GM19025 (cell line): Measurements from ENCODE around the gene CD200.
A peak's percentile ranks its signal among the peaks of the same experiment; 100 is the strongest.
"Not testable (repeated sequence)": the region's sequence is repeated elsewhere in the genome, so short reads cannot be mapped to it uniquely, and the experiment has no call there.

Experiments used
- ATAC-seq: cut with Tn5 transposase; IDR thresholded peaks from one replicate; pipeline ENCODE4 v1.9.1; 2021; ENCODE audit warnings: mild to moderate bottlenecking, low read depth, moderate library complexity; ENCODE audit not compliant: unreplicated experiment

The CD200 gene

DNA sequence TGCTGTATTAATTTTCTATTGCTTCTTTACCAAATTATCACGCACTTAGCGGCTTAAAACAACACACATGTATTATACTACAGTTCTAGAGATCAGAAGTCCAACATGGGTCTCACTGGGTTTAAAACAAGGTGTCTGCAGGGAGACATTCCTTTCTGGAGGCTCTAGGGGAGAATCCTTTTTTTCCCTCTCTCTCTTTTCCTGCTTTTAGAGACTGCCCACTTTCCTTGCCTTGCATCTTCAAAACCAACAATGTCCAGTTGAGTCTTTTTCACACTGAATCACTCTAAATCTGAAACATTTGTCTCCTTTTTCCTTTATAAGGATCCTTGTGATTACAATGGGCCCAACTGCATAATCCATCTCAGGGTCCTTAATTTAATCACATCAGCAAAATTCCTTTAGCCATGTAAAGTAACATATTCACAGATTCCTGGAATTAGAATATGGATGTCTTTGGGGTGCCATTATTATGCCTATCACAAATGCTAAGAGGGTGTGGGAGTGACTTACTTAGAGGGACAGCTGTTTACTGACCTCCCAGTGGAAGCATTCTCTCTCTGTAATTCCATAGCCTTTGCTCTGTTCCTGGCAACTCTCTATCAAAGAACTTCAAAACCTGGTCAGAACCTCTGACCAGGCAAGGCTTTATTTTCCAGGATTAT is 21.8 kb downstream of the CD200 start:
- ATAC-seq: no peak

GRCh38 chr3:112355307-112355687 is 22.3 kb downstream of the CD200 start:
- ATAC-seq: no peak

GRCh38 chr3:112357930-112358780 is 25.2 kb downstream of the CD200 start:
- peak; percentile 55 for ATAC-seq

DNA sequence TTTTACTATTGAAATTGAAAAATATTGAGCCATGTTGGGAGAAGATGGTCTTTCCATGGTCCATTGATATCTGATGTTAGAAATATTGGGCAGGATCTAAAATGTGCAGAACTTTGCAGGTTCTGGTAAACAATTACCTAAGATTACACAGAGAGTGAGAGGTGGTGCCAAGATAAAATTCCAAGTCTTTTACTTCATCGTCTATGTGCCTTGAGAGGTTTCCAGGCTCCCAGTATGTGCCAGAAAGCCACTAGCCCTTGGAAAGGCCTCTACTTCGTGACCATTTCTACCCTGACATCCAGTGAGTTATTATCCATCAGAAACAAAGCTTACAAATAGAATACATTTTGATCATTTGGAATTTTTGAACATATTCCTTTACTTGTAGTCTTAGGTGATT is 27.6 kb downstream of the CD200 start:
- ATAC-seq: no peak

DNA sequence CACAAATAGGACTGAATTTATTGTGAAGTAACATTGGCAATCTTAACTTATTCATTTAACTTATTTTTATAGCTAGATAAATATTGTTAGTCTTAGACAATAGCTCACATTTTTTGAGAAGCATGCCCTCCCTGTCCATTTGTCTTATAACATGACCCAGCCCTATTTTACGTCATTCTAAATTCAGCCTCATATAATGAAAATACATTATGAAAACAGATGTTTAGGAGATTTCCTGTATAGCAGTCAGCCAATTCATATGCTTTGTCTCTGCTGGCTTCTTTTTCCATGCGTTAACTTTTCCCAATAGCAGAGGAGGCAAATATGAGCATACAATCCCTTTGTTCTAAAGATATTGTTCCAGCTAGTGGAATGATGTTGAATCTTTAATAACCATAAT is 29.3 kb downstream of the CD200 start:
- ATAC-seq: no peak

DNA sequence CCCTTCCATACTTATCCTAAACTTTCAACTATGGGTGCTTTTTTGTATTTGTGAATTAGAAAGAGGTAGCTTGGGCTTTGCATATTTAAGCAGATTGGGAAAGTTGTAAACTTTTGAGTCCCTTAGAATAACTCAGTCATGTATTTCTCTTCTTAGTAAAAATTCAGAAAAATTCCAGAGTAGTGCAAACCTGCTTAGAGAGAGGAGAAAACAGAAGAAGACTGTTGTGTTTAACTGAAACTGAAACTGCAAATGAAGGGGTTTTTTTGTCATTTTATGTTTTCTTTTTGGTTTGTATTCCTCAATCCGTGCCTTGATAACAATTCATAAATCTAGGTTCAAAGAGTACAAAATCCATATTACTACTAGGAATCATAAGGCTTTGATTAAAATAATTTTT is 31.3 kb downstream of the CD200 start:
- peak; percentile 44 for ATAC-seq

DNA sequence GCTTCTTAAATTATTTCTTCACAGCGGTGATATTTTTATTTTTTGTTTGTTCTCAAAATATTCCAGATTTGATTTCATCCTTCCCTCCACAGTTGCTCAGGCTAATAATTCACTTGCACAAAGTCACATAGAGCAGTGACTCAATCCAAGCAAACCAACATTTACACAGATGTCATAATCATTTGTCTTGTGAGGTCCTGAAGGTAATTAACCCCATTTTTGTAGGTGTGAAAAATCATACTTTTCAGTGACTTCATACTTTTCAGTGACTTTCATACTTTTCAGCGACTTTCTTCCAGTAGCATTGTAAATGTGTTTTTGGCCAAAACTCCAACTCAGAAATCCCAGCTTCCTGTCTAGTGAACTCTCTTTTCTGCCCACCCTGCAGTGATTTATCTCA is 32.1 kb downstream of the CD200 start:
- ATAC-seq: peak; percentile 50

GRCh38 chr3:112365636-112366035 is 32.7 kb downstream of the CD200 start:
- ATAC-seq: no peak

- ATAC-seq: no peak
Measured at GRCh38 chr3:112366522-112366921, 33.6 kb downstream of the CD200 start.

DNA sequence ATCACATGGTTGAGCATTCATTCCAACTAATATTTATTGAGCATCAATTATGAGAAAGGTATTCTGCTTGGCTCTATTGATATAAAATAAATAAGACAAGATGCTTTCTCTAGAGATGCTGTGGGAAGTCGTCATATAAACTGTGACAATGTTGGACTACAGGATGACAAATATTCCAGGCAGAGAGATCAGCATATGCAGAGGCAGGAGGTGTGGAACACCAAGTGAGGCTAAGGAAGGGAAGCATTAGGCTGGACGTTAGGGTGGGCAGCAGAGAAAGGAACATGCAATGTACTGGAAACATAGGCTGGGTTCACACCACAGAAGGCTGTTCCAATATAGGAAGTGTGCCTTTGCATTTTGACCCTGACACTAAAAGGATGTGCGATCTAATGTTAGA is 38.6 kb downstream of the CD200 start:
- ATAC-seq: no peak

GRCh38 chr3:112372396-112372795 is 39.4 kb downstream of the CD200 start:
- ATAC-seq: no peak

GRCh38 chr3:112373476-112373875 is 40.5 kb downstream of the CD200 start:
- ATAC-seq: no peak

DNA sequence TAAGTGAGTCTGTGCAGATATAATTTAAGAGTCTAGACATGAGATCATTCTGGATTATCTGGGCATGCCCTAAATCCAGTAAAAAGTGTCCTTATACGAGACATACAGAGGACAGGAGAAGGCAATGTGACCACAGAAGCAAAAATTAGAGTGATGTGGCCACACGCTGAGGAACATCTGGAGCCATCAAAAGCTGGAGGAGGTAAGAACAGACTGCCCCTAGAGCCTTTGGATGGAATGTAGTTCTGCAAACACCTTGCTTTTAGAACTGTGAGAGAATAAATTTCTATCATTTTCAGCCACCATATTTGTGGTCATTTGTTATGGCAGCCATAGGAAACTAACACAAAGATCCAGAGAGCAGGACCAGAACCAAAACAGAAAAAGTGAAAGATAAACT is 41.0 kb downstream of the CD200 start:
- no peak for ATAC-seq

GRCh38 chr3:112374333-112374734 is 41.4 kb downstream of the CD200 start:
- ATAC-seq: no peak

- no peak for ATAC-seq
Measured at GRCh38 chr3:112375117-112375516, 42.2 kb downstream of the CD200 start.

DNA sequence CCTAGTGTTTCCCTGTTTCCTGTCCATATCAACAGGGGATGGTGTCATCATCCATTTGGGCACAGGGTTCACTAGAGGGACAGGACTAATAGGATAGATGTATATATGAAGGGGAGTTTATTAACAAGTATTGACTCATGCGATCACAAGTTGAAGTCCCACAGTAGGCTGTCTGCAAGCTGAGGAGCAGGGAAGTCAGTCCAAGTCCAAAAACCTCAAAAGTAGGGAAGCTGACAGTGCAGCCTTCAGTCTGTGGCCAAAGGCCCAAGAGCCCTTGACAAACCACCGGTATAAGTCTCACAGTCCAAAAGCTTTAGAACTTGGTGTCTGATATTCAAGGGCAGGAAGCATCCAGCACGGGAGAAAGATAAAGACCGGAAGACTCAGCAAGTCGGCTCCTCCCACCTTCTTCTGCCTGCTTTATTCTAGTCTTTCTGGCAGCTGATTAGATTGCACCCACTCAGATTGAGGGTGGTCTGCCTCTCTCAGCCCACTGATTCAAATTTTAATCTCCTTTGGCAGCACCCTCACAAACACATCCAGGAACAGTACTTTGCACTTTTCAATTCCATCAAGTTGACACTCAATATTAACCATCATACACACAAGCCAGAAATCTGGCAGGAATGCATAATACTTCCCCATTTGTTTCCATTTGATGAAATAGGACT is 43.4 kb downstream of the CD200 start:
- ATAC-seq: no peak

DNA sequence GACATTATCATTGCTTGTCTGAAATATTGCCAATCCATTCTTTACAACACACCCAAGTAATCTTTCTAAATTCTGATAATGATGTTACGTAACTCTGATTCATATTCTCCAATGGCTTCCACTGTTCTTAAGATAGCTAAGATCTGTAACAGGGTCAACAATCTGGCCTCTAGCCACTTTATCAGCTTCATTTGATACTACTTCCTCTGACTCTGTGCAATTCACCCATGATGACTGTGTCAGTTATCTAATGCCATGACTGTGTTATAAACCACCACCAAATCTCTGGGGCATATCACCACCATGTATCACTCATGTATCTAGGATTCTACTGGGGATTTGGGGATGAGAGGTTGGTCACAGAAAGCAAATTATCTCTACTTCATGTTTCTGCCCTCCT is 44.0 kb downstream of the CD200 start:
- ATAC-seq: no peak

DNA sequence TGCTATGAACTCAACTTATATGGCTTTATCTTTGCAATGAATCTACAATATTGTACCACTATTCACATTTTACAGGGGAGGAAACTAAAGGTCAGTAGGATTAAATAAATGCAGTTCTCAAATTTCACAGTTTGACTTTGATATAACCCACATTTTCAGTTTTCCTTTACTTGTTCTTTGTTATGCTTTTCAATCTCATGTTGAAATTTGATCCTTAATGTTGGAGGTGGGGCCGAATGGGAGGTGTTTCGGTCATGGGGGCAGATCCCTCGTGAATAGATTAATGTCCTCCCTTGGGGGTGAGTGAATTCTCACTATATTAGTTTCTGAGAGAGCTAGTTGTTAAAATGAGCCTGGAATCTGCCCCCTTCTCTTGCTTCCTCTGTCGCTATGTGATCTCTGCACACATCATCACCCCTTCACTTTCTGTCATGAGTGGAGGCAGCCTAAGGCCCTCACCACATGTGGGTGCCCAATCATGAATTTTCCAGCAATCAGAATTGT is 44.7 kb downstream of the CD200 start:
- ATAC-seq: no peak

GRCh38 chr3:112378347-112378746 is 45.4 kb downstream of the CD200 start:
- ATAC-seq: not testable (repeated sequence)

- no peak for ATAC-seq
Measured at GRCh38 chr3:112379020-112379690, 46.2 kb downstream of the CD200 start.
